D721Med (cell line): ENCODE measurements around the gene YOD1.

Source experiments
- DNase-seq: peaks from one replicate; pipeline ENCODE4 v3.0.0; 2011; ENCODE audit warnings: low spot score; ENCODE audit not compliant: insufficient read length
- FAIRE-seq: peaks from 2 replicates; lab custom pipeline; 2011; peaks lifted over from hg19 to GRCh38; lab: Jason Lieb, UNC
- TF ChIP-seq, protein P1 (sequence below): IDR thresholded peaks from 2 replicates; pipeline ENCODE4 v1.5.1; 2012; ENCODE audit warnings: mild to moderate bottlenecking, control low read depth; ENCODE audit not compliant: insufficient read depth; ENCODE audit errors: missing control alignments

The YOD1 gene

DNA sequence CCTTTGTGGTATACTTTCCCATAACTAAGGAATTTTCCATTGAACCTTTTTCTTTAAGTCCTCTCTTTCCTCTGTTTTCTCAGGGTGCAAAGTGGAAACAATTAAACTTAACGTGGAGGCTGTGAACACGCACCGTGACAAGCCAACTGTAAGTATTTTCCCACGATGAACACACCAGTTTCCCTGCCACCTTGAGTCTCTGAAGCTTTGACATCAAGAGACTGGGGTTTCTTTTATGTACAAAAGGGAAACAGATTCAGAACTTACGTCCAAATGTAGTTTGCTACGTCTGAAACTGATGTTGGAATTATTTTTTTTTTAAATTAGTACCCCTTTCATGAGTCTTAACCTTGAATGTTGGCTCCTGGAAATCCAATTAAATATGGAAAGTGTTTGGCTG is 20.4 kb upstream of the YOD1 start:
- DNase-seq = no peak
- TF ChIP-seq, protein P1, sequence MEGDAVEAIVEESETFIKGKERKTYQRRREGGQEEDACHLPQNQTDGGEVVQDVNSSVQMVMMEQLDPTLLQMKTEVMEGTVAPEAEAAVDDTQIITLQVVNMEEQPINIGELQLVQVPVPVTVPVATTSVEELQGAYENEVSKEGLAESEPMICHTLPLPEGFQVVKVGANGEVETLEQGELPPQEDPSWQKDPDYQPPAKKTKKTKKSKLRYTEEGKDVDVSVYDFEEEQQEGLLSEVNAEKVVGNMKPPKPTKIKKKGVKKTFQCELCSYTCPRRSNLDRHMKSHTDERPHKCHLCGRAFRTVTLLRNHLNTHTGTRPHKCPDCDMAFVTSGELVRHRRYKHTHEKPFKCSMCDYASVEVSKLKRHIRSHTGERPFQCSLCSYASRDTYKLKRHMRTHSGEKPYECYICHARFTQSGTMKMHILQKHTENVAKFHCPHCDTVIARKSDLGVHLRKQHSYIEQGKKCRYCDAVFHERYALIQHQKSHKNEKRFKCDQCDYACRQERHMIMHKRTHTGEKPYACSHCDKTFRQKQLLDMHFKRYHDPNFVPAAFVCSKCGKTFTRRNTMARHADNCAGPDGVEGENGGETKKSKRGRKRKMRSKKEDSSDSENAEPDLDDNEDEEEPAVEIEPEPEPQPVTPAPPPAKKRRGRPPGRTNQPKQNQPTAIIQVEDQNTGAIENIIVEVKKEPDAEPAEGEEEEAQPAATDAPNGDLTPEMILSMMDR = no peak
- no peak for FAIRE-seq

DNA sequence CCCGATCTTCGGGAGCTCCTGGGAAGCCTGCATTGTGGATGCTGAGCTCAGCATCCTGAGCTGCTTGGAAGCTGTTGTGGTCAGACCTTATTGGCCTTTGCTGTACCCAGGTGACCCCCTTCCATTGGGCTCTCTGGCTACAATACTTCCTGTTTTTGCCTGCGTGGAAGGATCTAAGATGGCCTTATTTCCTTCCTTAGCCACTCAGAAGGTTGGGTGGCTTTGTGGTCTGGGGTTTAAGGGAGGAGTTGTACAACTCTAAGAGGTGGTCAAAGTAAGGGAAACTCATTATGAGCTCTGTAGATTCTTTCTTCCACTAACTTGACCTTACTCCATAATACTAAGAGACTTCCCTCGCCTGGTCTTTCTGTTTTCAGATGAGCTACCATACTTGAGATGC is 19.8 kb upstream of the YOD1 start:
- FAIRE-seq (no peak), DNase-seq (no peak)

DNA sequence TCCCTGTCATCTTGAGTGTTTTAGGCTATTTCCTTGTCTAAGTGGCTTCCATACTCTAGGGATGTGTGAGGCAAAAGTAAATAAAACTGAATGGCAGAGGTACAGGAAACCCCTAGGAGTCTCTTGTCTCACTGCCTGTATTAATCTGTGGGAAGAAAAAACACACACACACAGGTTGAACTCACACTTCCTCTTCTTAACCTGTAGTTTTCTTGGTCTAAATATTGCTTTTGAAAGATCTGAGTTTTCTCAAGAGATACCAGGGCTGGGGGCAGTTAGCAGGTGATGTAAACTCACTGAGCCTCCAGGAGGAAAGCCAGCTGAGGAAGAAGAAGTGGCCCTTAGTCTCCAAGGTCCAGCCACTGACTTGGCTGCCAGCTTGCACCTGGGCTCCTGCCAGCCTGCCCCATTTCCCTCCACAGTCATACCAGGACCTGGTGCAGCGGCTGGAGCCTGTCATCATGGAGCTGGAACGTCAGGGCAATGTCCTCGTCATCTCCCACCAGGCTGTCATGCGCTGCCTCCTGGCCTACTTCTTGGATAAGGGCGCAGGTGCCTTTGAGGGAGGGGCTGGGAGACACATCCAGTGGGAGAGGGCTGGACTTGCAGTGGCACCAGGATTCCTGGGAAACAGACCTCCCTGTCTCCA is 19.0 kb upstream of the YOD1 start:
- TF ChIP-seq, protein P1 = no peak
- no peak for FAIRE-seq
- no peak for DNase-seq

More for the DNA sequence above, 19.8 kb upstream of the YOD1 start:
- TF ChIP-seq, protein P1 = no peak

DNA sequence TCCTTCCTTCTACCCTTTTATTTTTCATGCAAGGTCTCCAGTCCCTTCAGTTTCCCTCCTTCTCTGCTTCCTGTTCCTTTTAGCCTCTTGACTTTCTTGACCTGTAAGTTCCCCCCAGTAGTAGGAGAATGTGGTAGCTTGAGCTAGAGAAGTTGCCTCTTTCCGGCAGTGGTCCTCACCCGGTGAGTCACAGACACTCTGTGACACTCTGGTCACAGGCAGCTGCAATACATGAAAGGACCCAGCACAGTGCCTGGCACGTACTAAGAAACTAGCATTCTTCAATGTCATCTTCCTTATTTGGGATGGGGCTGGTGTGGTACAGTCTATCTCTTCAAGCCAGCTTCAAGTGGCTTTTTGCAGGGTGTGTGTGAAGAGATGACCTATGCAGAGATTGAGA is 18.1 kb upstream of the YOD1 start:
- no peak for DNase-seq
- TF ChIP-seq, protein P1 = no peak
- no peak for FAIRE-seq

DNA sequence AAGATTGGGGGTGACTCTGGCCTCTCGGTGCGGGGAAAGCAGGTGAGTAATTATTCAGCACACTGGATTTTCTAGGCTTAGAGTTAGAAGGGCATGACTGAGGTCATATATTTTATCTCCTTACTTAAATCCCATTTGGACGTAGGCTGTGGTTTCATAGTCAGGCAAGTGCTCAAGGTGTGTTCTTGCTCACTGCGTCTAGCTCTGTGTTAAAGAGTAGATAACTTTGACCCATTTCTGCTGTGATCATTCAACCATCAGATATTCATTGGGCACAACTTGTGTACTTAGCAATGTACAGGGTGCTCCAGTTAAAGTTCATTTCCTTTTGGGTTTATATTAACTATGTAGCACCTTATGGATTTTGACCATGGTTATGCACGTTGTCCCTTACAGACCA is 16.7 kb upstream of the YOD1 start:
- no peak for FAIRE-seq
- no peak for DNase-seq
- TF ChIP-seq, protein P1 = no peak

DNA sequence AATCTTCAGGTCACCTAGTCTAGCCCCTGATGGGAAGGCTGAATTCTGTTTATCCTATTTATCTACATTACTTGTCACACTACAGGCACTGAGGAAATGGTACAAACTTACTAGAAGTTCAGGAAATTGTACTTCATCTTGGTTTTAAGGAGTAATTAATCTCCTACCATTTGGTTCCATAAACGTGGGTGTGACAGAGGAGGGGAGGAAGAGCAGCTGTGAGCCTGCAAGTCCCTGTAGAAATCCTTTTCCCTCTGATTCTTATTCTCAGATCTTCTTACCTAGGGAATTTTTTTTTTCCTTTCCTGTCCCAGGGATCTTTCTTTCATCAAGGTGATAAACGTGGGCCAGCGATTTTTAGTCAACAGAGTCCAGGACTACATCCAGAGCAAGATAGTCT is 16.2 kb upstream of the YOD1 start:
- DNase-seq (no peak), FAIRE-seq (no peak)
- TF ChIP-seq, protein P1 = no peak

DNA sequence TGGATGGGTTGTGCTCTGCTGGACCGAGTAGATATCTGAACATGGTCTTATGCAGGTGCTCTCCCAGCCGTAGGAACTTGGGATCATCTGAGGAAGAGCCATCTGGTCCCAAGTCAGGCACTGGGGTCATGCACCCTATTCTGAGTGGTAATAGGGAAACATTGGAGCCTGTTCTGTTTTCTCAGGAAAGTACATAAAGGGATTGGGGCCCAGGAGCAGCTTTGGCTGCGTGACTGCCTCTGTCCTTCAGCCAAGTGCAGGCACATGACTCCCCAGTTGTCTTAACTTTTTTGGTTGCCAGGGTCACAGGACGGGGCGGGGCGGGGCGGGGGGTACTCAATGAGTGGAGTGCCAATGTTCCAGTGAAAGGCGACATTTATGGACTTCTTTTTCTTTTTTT is 13.6 kb upstream of the YOD1 start:
- FAIRE-seq = no peak
- TF ChIP-seq, protein P1 = no peak
- no peak for DNase-seq
